ENCODE results near the gene WWOX. TPM values are rescaled to one million over a fixed set of nuclear protein-coding genes. Genes with fewer than 3 reads are reported as not detected.

Gene WWOX
- total RNA-seq, 1 donor from 2014 or later, result 18.6 TPM

DNA sequence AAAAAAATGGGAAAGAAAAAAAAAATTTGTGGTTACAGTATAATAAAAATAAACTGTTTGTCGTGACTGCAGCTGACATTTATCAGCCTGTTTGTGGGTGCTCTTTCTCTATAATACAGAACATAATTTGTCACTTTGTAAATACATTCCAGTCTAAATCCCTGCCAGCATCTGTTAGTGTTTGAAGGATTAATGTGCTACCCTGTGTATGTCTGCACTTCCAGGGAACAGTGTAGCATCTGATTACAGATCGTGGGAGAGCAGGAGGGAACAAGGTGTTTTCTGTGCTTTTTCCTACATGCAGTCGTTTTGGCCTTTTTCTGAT, 265.1 kb downstream of the WWOX start:
- Mint-ChIP-seq H3K9me3 (ENCODE audit: unreplicated experiment) (no peaks in the 10 kb centered on the region), H3K27ac (ENCODE audit: unreplicated experiment) (no peak overlapping the region), H3K36me3 (ENCODE audit: low read depth, unreplicated experiment) (no peaks in the 10 kb centered on the region), H3K27me3 (ENCODE audit: unreplicated experiment) (peaks cover 6% of the 10 kb centered on the region), H3K4me3 (ENCODE audit: unreplicated experiment) (no peak overlapping the region), H3K4me1 (ENCODE audit: unreplicated experiment) (peaks cover 12% of the 10 kb centered on the region)
- DNase-seq (ENCODE audit: low spot score), result no peak
- TF ChIP-seq CTCF (IDR thresholded peaks at IDR 0.05; ENCODE audit: unreplicated experiment), result no peak

- Mint-ChIP-seq H3K4me1 (ENCODE audit: unreplicated experiment) (peaks cover 12% of the 10 kb centered on the region), H3K4me3 (ENCODE audit: unreplicated experiment) (no peak overlapping the region), H3K27ac (ENCODE audit: unreplicated experiment) (no peak overlapping the region), H3K9me3 (ENCODE audit: unreplicated experiment) (no peaks in the 10 kb centered on the region), H3K27me3 (ENCODE audit: unreplicated experiment) (peaks cover 6% of the 10 kb centered on the region), H3K36me3 (ENCODE audit: low read depth, unreplicated experiment) (no peaks in the 10 kb centered on the region)
- DNase-seq (ENCODE audit: low spot score), result no peak
- TF ChIP-seq CTCF (IDR thresholded peaks at IDR 0.05; ENCODE audit: unreplicated experiment), result no peak
Measured at GRCh38 chr16:78365366-78365765, 265.9 kb downstream of the WWOX start.

- DNase-seq (ENCODE audit: low spot score), result no peak
- Mint-ChIP-seq H3K27ac (ENCODE audit: unreplicated experiment) (no peak overlapping the region), H3K4me3 (ENCODE audit: unreplicated experiment) (no peak overlapping the region), H3K4me1 (ENCODE audit: unreplicated experiment) (peaks cover 12% of the 10 kb centered on the region), H3K9me3 (ENCODE audit: unreplicated experiment) (no peaks in the 10 kb centered on the region), H3K36me3 (ENCODE audit: low read depth, unreplicated experiment) (no peaks in the 10 kb centered on the region), H3K27me3 (ENCODE audit: unreplicated experiment) (peaks cover 6% of the 10 kb centered on the region)
- no peak for TF ChIP-seq CTCF (IDR thresholded peaks at IDR 0.05; ENCODE audit: unreplicated experiment)
Measured at GRCh38 chr16:78368121-78369102, 269.0 kb downstream of the WWOX start.

DNA sequence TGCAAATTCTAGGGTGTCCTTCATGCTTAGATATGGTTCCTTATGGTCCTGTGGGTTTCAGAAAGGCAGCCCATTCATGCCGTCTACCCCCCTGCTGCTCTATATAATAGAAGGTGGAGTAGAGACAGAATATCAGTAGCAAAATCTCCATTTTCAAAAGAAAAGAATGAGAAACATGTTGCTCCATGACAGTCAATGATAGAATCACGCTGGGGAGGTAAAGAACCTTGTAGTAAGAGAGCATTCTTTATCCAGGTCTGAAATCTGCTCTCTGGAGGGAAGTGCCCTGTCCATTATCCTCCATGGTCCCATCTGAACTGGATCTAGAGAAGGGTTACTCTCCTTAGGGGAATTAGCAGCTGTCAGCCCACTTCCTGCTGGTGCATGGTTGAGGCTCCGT, 272.8 kb downstream of the WWOX start:
- Mint-ChIP-seq H3K27ac (ENCODE audit: unreplicated experiment) (no peak overlapping the region), H3K36me3 (ENCODE audit: low read depth, unreplicated experiment) (no peaks in the 10 kb centered on the region), H3K4me3 (ENCODE audit: unreplicated experiment) (no peak overlapping the region), H3K4me1 (ENCODE audit: unreplicated experiment) (peaks cover 12% of the 10 kb centered on the region), H3K9me3 (ENCODE audit: unreplicated experiment) (no peaks in the 10 kb centered on the region), H3K27me3 (ENCODE audit: unreplicated experiment) (peaks cover 4% of the 10 kb centered on the region)
- DNase-seq (ENCODE audit: low spot score), result no peak
- no peak for TF ChIP-seq CTCF (IDR thresholded peaks at IDR 0.05; ENCODE audit: unreplicated experiment)

DNA sequence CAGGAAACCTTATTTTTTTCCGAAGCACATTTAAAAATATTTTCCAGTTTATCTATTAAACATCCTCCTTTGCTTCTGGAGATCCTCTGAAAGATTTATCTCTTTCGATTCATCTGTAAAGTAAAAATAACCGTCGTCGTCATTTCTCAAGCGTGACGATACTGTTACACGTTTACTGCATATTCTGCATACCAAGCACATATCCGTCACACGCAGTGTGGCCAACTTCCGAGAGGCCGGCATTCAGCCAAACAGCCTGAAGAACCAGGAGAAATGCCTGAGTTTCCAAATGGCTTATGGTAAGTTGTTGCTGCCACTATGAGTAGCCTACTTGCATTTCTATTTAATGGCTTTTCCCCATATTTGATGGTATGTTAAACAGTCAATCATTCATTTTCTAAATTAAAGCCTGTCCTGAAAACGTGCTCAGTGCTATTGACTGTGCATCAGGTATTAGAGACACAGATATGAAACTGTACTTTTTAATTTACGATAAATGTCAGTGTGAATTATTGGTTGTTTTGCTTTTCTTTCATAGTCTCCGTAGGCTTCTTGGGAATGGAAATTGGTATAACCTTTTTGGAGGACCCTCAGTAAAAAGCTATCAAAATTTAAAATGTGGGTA, 275.7 kb downstream of the WWOX start:
- Mint-ChIP-seq H3K36me3 (ENCODE audit: low read depth, unreplicated experiment) (no peaks in the 10 kb centered on the region), H3K27me3 (ENCODE audit: unreplicated experiment) (no peaks in the 10 kb centered on the region), H3K4me3 (ENCODE audit: unreplicated experiment) (no peak overlapping the region), H3K4me1 (ENCODE audit: unreplicated experiment) (no peaks in the 10 kb centered on the region), H3K27ac (ENCODE audit: unreplicated experiment) (no peak overlapping the region), H3K9me3 (ENCODE audit: unreplicated experiment) (no peaks in the 10 kb centered on the region)
- no peak for TF ChIP-seq CTCF (IDR thresholded peaks at IDR 0.05; ENCODE audit: unreplicated experiment)
- no peak for DNase-seq (ENCODE audit: low spot score)
